ENCODE measurements around the gene LIPC. TPM values are rescaled to one million over a fixed set of nuclear protein-coding genes. Genes with fewer than 3 reads are reported as not detected.

Gene LIPC
- total and polyA plus RNA-seq, 9 of the 15 experiments (the other 6 are each of a cell fraction or from before 2014, with no cell fraction given): 0.07 to 0.41 (median 0.11) TPM; not detected in 2

GRCh38 chr15:58479941-58480340 lies 48.1 kb downstream of the LIPC start:
- intact Hi-C loops (cut with micrococcal nuclease): no loop called here

GRCh38 chr15:58483376-58483775 lies 51.6 kb downstream of the LIPC start:
- Histone ChIP-seq H4K20me1 (replicated peaks; ENCODE audit: control insufficient read depth, insufficient read depth, low read length) (no peaks in the 10 kb centered on the region), H3K4me3 (no peak overlapping the region), H3K27ac (ENCODE audit: extremely low read depth, low read depth, low read length) (no peak overlapping the region), H3K9me3 (replicated peaks; ENCODE audit: control insufficient read depth, insufficient read depth, low read depth, low read length) (no peaks in the 10 kb centered on the region), H2AFZ (ENCODE audit: low read depth, low read length) (no peak overlapping the region), H3K9ac (ENCODE audit: insufficient read depth in 1 of 2, low read depth in 2 of 2, low read length in 2 of 2) (no peak overlapping the region; a peak in 1 of 4 replicates), H3K36me3 (ENCODE audit: control insufficient read depth, insufficient read depth, low read length) (no peaks in the 10 kb centered on the region), H3K4me1 (replicated peaks in 1 of 2; ENCODE audit: control insufficient read depth in 2 of 2, insufficient read depth in 2 of 2, low read length in 2 of 2) (peaks cover 8 to 11% of the 10 kb centered on the region in 2 experiments; a peak in 4 of 5 replicates), H3K9me1 (ENCODE audit: control insufficient read depth, insufficient read depth, low read length) (no peaks in the 10 kb centered on the region), H3K79me2 (ENCODE audit: control insufficient read depth, insufficient read depth, low read length) (no peaks in the 10 kb centered on the region), H3K4me2 (ENCODE audit: insufficient read depth, low read length) (no peak overlapping the region), H3K27me3 (ENCODE audit: control insufficient read depth in 2 of 2, insufficient read depth in 2 of 2, low read length in 2 of 2) (no peaks in the 10 kb centered on the region)
- ChIA-PET POLR2A (interaction anchor here (1.3 kb wide), 1 partner anchor 15 kb away, joined by 3 read pairs; no protein-coding TSS in a partner anchor), CTCF (ENCODE audit: low intra/inter-chr PET ratio) (no interaction called here)
- in situ Hi-C loops (cut with MboI) (no loop called here), intact Hi-C loops (cut with micrococcal nuclease) (no loop called here)
- no peak for TF ChIP-seq ZNF212 (CRISPR knock-in tag; IDR thresholded peaks at IDR 0.05)
- TF ChIP-seq ATF3 (IDR thresholded peaks at IDR 0.05): no peak
- TF ChIP-seq ATF3 (CRISPR knock-in tag; conservative IDR thresholded peaks at IDR 0.05): no peak
- no peak for TF ChIP-seq SMARCE1 (IDR thresholded peaks at IDR 0.05)
- TF ChIP-seq WHSC1 (IDR thresholded peaks at IDR 0.05; ENCODE audit: low read length): no peak
- 0 out of 2 replicates have a peak, but pooled peaks have one; percentile 13 for TF ChIP-seq CBFA2T3 (IDR thresholded peaks at IDR 0.05)
- DNase-seq (ENCODE audit: extremely low read depth in 1 of 4, low spot score in 3 of 4): no peak
- BruUV-seq (replicated peaks): no TSS peak
- no peak for FAIRE-seq
- no peak for ATAC-seq
- 24% methylated on average over 3 of the region's 3 CpGs for WGBS (ENCODE audit: insufficient coverage, low coverage, missing lambda C conversion rate)

More at GRCh38 chr15:58479941-58480340, 48.1 kb downstream of the LIPC start:
- BruUV-seq (replicated peaks): no TSS peak
- H3K9me3 ChIP-seq (replicated peaks; ENCODE audit: control insufficient read depth, insufficient read depth, low read depth, low read length): no peaks in the 10 kb centered on the region
- FAIRE-seq (no peak), ATAC-seq (no peak), DNase-seq (ENCODE audit: extremely low read depth in 1 of 4, low spot score in 3 of 4) (no peak)
- H3K9me1 ChIP-seq (ENCODE audit: control insufficient read depth, insufficient read depth, low read length): no peaks in the 10 kb centered on the region
- in situ Hi-C loops (cut with MboI): no loop called here
- H2AFZ ChIP-seq (ENCODE audit: low read depth, low read length): no peak overlapping the region
- ChIA-PET POLR2A (interaction anchor here (0.6 to 0.9 kb wide), 2 partner anchors 11 to 771 kb away, joined by 3 read pairs; no protein-coding TSS in a partner anchor), CTCF (ENCODE audit: low intra/inter-chr PET ratio) (no interaction called here)
- no peaks in the 10 kb centered on the region for H3K27me3 ChIP-seq (ENCODE audit: control insufficient read depth in 2 of 2, insufficient read depth in 2 of 2, low read length in 2 of 2)
- H3K27ac ChIP-seq (ENCODE audit: extremely low read depth, low read depth, low read length): no peak overlapping the region
- no peak overlapping the region for H3K9ac ChIP-seq (ENCODE audit: insufficient read depth in 1 of 2, low read depth in 2 of 2, low read length in 2 of 2)
- H3K36me3 ChIP-seq (ENCODE audit: control insufficient read depth, insufficient read depth, low read length): no peaks in the 10 kb centered on the region
- WGBS (ENCODE audit: insufficient coverage, low coverage, missing lambda C conversion rate): 78% methylated on average over 3 of the region's 3 CpGs
- H3K79me2 ChIP-seq (ENCODE audit: control insufficient read depth, insufficient read depth, low read length): no peaks in the 10 kb centered on the region
- H3K4me3 ChIP-seq: no peak overlapping the region
- no peaks in the 10 kb centered on the region for H4K20me1 ChIP-seq (replicated peaks; ENCODE audit: control insufficient read depth, insufficient read depth, low read length)
- H3K4me2 ChIP-seq (ENCODE audit: insufficient read depth, low read length): no peak overlapping the region
- H3K4me1 ChIP-seq (replicated peaks in 1 of 2; ENCODE audit: control insufficient read depth in 2 of 2, insufficient read depth in 2 of 2, low read length in 2 of 2): peaks cover 0 to 4% of the 10 kb centered on the region in 2 experiments; a peak in 2 of 5 replicates
- no peak for TF ChIP-seq CEBPB (tag; IDR thresholded peaks at IDR 0.05)
- no peak for TF ChIP-seq THRAP3 (IDR thresholded peaks at IDR 0.05; ENCODE audit: borderline replicate concordance)
- TF ChIP-seq ZNF224 (CRISPR knock-in tag; IDR thresholded peaks at IDR 0.05): no peak
